ENCODE data around the gene OTOG.

The OTOG gene

DNA sequence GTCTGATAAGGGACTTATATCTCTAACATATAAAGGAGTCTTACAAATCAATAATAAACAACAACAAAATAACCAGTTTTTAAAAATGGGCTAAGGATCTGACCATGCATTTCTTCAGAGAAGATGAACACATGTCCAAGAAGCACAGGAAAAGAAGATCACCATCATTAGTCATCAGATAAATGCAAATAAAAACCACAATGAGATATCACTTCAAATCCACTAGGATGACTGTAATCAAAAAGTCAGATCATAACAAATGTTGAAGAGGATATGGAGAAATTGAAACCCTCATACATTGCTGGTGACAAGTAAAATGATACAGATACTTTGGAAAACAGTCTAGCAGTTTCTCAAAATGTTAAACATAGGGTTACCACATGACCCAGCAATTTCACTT is 111.2 kb downstream of the OTOG start:
- ChIA-PET POLR2A (no interaction called here), CTCF (no interaction called here)
- TF ChIP-seq L3MBTL2 (conservative IDR thresholded peaks at IDR 0.05): no peak
- TF ChIP-seq PKNOX1 (IDR thresholded peaks at IDR 0.05): no peak
- no peak for TF ChIP-seq ARNT (IDR thresholded peaks at IDR 0.05)
- TF ChIP-seq FOXA1 (IDR thresholded peaks at IDR 0.05): no peak
- no peak for TF ChIP-seq ZNF384 (IDR thresholded peaks at IDR 0.05)
- no peak for TF ChIP-seq BHLHE40 (IDR thresholded peaks at IDR 0.05; ENCODE audit: borderline replicate concordance)
- no peak for TF ChIP-seq SUZ12 (IDR thresholded peaks at IDR 0.05)
- no peak for TF ChIP-seq SP1 (IDR thresholded peaks at IDR 0.05)
- TF ChIP-seq TARDBP (IDR thresholded peaks at IDR 0.05): no peak
- no peak for TF ChIP-seq NFRKB (IDR thresholded peaks at IDR 0.05)
- TF ChIP-seq LEF1 (IDR thresholded peaks at IDR 0.05; ENCODE audit: borderline replicate concordance): no peak
- TF ChIP-seq HDGF (IDR thresholded peaks at IDR 0.05; ENCODE audit: borderline replicate concordance): no peak
- no peak for TF ChIP-seq CTBP1 (IDR thresholded peaks at IDR 0.05; ENCODE audit: borderline replicate concordance)
- TF ChIP-seq ELF4 (IDR thresholded peaks at IDR 0.05): no peak
- TF ChIP-seq FOXK2 (IDR thresholded peaks at IDR 0.05): no peak
- DNase-seq (ENCODE audit: extremely low spot score): no peak

DNA sequence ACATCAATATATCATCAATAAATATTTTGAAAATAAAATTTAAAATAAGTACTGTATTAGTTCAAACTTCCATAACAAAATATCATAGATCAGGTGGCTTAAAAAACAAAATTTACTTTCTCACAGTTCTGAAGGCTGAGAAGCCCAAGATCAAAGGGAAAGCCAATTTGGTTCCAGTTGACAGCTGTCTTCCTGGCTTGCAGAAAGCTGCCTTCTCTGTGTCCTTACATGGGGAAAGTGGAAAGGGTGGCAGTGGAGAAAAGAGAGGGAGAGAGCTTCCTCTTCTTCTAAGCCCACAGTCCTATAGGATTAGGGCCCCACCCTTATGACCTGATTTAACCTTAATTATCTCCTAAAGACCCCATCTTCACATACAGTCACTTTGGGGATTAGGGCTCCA is 121.1 kb downstream of the OTOG start:
- ChIA-PET POLR2A (no interaction called here), CTCF (no interaction called here)
- DNase-seq (ENCODE audit: extremely low spot score): no peak
- no peak for TF ChIP-seq SUZ12 (IDR thresholded peaks at IDR 0.05)
- no peak for TF ChIP-seq ZNF384 (IDR thresholded peaks at IDR 0.05)
- TF ChIP-seq ARNT (IDR thresholded peaks at IDR 0.05): no peak

GRCh38 chr11:17672469-17672868 is 125.4 kb downstream of the OTOG start:
- ChIA-PET CTCF (interaction anchor here (0.7 kb wide), 1 partner anchor 9 kb away, joined by 3 read pairs; no protein-coding TSS in a partner anchor), POLR2A (no interaction called here)
- no peak for DNase-seq (ENCODE audit: extremely low spot score)
- no peak for TF ChIP-seq SUZ12 (IDR thresholded peaks at IDR 0.05)
- TF ChIP-seq SP1 (IDR thresholded peaks at IDR 0.05): no peak
- no peak for TF ChIP-seq FOXA1 (IDR thresholded peaks at IDR 0.05)
- TF ChIP-seq L3MBTL2 (conservative IDR thresholded peaks at IDR 0.05): no peak
- TF ChIP-seq LEF1 (IDR thresholded peaks at IDR 0.05; ENCODE audit: borderline replicate concordance): no peak
- no peak for TF ChIP-seq CTBP1 (IDR thresholded peaks at IDR 0.05; ENCODE audit: borderline replicate concordance)
- TF ChIP-seq PKNOX1 (IDR thresholded peaks at IDR 0.05): no peak
- TF ChIP-seq ARNT (IDR thresholded peaks at IDR 0.05): no peak
- TF ChIP-seq TARDBP (IDR thresholded peaks at IDR 0.05): no peak
- no peak for TF ChIP-seq HDGF (IDR thresholded peaks at IDR 0.05; ENCODE audit: borderline replicate concordance)
- no peak for TF ChIP-seq FOXK2 (IDR thresholded peaks at IDR 0.05)
- TF ChIP-seq FOXM1 (IDR thresholded peaks at IDR 0.05; ENCODE audit: borderline replicate concordance): no peak
- TF ChIP-seq ZNF384 (IDR thresholded peaks at IDR 0.05): no peak
- TF ChIP-seq BHLHE40 (IDR thresholded peaks at IDR 0.05; ENCODE audit: borderline replicate concordance): no peak
- no peak for TF ChIP-seq NFRKB (IDR thresholded peaks at IDR 0.05)
- TF ChIP-seq ELF4 (IDR thresholded peaks at IDR 0.05): no peak

DNA sequence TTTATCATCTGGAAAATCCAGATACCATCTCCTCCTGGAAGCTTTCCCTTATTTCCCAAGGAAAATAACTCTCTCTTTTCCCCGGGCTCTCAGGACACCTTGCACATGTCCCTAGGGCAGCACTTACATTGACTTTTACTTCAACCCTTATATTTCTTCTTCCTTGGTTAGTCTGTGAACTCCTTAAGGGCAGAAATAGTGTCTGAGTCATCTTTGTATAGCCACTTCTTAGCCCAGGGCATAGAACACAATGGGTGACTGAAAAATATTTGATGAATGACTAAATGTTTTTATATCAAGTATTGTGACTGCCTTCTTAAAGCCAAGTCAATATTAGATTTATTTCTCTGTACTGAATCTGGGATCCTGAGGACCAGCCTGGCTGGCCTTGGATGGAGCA is 126.9 kb downstream of the OTOG start:
- ChIA-PET POLR2A (no interaction called here), CTCF (no interaction called here)
- no peak for DNase-seq (ENCODE audit: extremely low spot score)
- TF ChIP-seq SP1 (IDR thresholded peaks at IDR 0.05): no peak
- TF ChIP-seq ZNF384 (IDR thresholded peaks at IDR 0.05): no peak
- no peak for TF ChIP-seq L3MBTL2 (conservative IDR thresholded peaks at IDR 0.05)
- TF ChIP-seq CTBP1 (IDR thresholded peaks at IDR 0.05; ENCODE audit: borderline replicate concordance): no peak
- TF ChIP-seq BHLHE40 (IDR thresholded peaks at IDR 0.05; ENCODE audit: borderline replicate concordance): no peak
- no peak for TF ChIP-seq FOXA1 (IDR thresholded peaks at IDR 0.05)
- TF ChIP-seq ELF4 (IDR thresholded peaks at IDR 0.05): no peak
- no peak for TF ChIP-seq LEF1 (IDR thresholded peaks at IDR 0.05; ENCODE audit: borderline replicate concordance)
- TF ChIP-seq NFRKB (IDR thresholded peaks at IDR 0.05): no peak
- no peak for TF ChIP-seq TARDBP (IDR thresholded peaks at IDR 0.05)
- no peak for TF ChIP-seq FOXM1 (IDR thresholded peaks at IDR 0.05; ENCODE audit: borderline replicate concordance)
- no peak for TF ChIP-seq PKNOX1 (IDR thresholded peaks at IDR 0.05)
- no peak for TF ChIP-seq ARNT (IDR thresholded peaks at IDR 0.05)
- no peak for TF ChIP-seq SUZ12 (IDR thresholded peaks at IDR 0.05)
- TF ChIP-seq HDGF (IDR thresholded peaks at IDR 0.05; ENCODE audit: borderline replicate concordance): no peak
- no peak for TF ChIP-seq FOXK2 (IDR thresholded peaks at IDR 0.05)

DNA sequence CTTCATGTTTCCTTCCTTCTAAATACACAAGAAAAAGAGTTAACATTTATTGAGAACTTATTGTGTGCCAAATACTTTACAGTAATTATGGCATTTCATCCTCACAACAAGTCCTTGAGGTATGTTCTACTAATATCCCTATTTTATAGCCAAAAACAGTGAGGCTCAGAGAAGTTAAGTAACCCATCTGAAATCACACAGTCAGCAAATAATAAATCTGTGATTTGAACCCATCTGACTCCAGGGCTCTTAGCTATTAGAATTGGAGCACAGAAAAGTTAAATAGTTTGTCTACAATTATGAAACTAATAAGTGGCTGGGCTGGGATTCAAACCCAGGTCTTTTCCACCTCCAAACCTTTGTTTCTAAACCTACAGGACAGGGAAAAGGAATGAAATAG is 135.8 kb downstream of the OTOG start:
- TF ChIP-seq PKNOX1 (IDR thresholded peaks at IDR 0.05) (no peak), CTBP1 (IDR thresholded peaks at IDR 0.05; ENCODE audit: borderline replicate concordance) (no peak), ZNF384 (IDR thresholded peaks at IDR 0.05) (no peak), SP1 (IDR thresholded peaks at IDR 0.05) (no peak), ARNT (IDR thresholded peaks at IDR 0.05) (no peak), ELF4 (IDR thresholded peaks at IDR 0.05) (no peak), FOXK2 (IDR thresholded peaks at IDR 0.05) (no peak)
- POLR2A ChIA-PET: no interaction called here
- CTCF ChIA-PET: no interaction called here
- DNase-seq (ENCODE audit: extremely low spot score): no peak

Data from HEK293T (cell line).